Mucosa of stomach (tissue), 1 donor: ENCODE results near the gene LIFR.
A peak's percentile ranks its signal among the peaks of the same experiment; 100 is the strongest.
"Not testable (repeated sequence)": the region's sequence is repeated elsewhere in the genome, so short reads cannot be mapped to it uniquely, and the experiment has no call there.

Experiments used
- H3K27me3 ChIP-seq: one replicate; pipeline ENCODE4 v1.7.0; 2013; ENCODE audit warnings: mild to moderate bottlenecking, low read length; ENCODE audit not compliant: control insufficient read depth, insufficient read depth
- H3K36me3 ChIP-seq: one replicate; pipeline ENCODE4 v1.7.0; 2013; ENCODE audit warnings: low read length; ENCODE audit not compliant: control insufficient read depth, insufficient read depth
- H3K4me1 ChIP-seq: one replicate; pipeline ENCODE4 v1.7.0; 2013; ENCODE audit warnings: mild to moderate bottlenecking, low read length; ENCODE audit not compliant: control insufficient read depth, insufficient read depth
- H3K4me3 ChIP-seq: one replicate; pipeline ENCODE4 v1.7.0; 2013; ENCODE audit warnings: low read length
- H3K9ac ChIP-seq: one replicate; pipeline ENCODE4 v1.7.0; 2013; ENCODE audit warnings: mild to moderate bottlenecking, low read length, moderate library complexity
- H3K9me3 ChIP-seq: one replicate; pipeline ENCODE4 v1.7.0; 2013; ENCODE audit warnings: mild to moderate bottlenecking, low read length, moderate library complexity; ENCODE audit not compliant: control insufficient read depth
- donor health status: Pancreatic carcinoma.

LIFR gene

GRCh38 chr5:38576961-38577684, 20.7 kb upstream of the LIFR start:
- Histone ChIP-seq H3K36me3 (no peaks in the 10 kb centered on the region), H3K4me1 (peaks cover 7% of the 10 kb centered on the region), H3K4me3 (no peak overlapping the region), H3K9me3 (no peaks in the 10 kb centered on the region), H3K9ac (no peak overlapping the region), H3K27me3 (no peaks in the 10 kb centered on the region)

DNA sequence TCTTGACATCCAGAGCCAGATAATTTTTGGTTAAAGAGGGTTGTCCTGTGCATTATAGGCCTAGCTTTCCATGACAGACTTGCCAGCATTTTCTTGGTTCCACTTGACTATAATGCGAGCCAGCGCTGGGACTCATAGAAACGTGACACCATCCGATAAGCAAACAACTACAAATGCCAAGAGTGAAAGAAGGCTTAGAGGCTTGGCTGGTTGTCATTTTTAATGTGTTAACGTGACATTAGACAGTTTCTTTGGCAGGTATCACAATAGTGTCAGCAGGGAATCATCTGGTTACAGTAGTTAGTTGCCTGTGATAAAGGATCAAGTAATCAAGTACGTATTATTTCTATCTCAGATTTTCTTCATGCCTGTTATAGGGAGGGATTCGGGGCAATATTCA, 20.0 kb upstream of the LIFR start:
- Histone ChIP-seq H3K9me3 (no peaks in the 10 kb centered on the region), H3K36me3 (no peaks in the 10 kb centered on the region), H3K9ac (no peak overlapping the region), H3K4me1 (peaks cover 7% of the 10 kb centered on the region), H3K27me3 (no peaks in the 10 kb centered on the region), H3K4me3 (no peak overlapping the region)

DNA sequence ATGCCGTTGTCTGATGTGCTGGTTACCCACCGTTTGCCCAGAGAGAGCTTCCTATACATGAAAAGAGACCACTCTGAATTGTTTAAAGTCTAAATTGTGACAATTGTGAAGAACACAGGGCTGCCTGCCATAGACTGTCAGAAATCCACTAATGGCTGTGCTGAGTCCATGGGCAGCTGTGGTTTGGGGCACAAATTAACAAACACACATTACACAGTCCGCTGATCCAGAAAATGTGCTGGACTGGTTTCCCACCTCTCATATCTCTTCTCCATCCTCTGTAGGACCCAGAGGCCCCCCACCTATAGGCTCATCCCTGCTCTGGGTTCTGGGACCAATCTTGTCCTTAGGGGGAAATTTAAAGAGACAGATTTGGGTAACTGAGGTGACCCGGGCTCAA, 19.0 kb upstream of the LIFR start:
- Histone ChIP-seq H3K4me1 (peaks cover 7% of the 10 kb centered on the region), H3K9me3 (no peaks in the 10 kb centered on the region), H3K36me3 (no peaks in the 10 kb centered on the region), H3K9ac (no peak overlapping the region), H3K27me3 (no peaks in the 10 kb centered on the region), H3K4me3 (no peak overlapping the region)

GRCh38 chr5:38574009-38574408, 17.6 kb upstream of the LIFR start:
- Histone ChIP-seq H3K4me1 (peaks cover 7% of the 10 kb centered on the region), H3K27me3 (no peaks in the 10 kb centered on the region), H3K36me3 (no peaks in the 10 kb centered on the region), H3K9me3 (no peaks in the 10 kb centered on the region), H3K4me3 (no peak overlapping the region), H3K9ac (no peak overlapping the region)

GRCh38 chr5:38573521-38573920, 17.1 kb upstream of the LIFR start:
- H3K27me3 ChIP-seq: no peaks in the 10 kb centered on the region
- H3K9me3 ChIP-seq: no peaks in the 10 kb centered on the region
- H3K36me3 ChIP-seq: no peaks in the 10 kb centered on the region
- no peak overlapping the region for H3K4me3 ChIP-seq
- H3K4me1 ChIP-seq: peaks cover 7% of the 10 kb centered on the region
- no peak overlapping the region for H3K9ac ChIP-seq

GRCh38 chr5:38569180-38569579, 12.7 kb upstream of the LIFR start:
- no peaks in the 10 kb centered on the region for H3K9me3 ChIP-seq
- no peaks in the 10 kb centered on the region for H3K4me1 ChIP-seq
- H3K27me3 ChIP-seq: no peaks in the 10 kb centered on the region
- no peaks in the 10 kb centered on the region for H3K36me3 ChIP-seq
- H3K4me3 ChIP-seq: no peak overlapping the region
- H3K9ac ChIP-seq: no peak overlapping the region

GRCh38 chr5:38567306-38567705, 10.9 kb upstream of the LIFR start:
- not testable (repeated sequence) for H3K27me3 ChIP-seq, H3K4me3 ChIP-seq, H3K36me3 ChIP-seq, H3K9ac ChIP-seq, H3K4me1 ChIP-seq, H3K9me3 ChIP-seq

DNA sequence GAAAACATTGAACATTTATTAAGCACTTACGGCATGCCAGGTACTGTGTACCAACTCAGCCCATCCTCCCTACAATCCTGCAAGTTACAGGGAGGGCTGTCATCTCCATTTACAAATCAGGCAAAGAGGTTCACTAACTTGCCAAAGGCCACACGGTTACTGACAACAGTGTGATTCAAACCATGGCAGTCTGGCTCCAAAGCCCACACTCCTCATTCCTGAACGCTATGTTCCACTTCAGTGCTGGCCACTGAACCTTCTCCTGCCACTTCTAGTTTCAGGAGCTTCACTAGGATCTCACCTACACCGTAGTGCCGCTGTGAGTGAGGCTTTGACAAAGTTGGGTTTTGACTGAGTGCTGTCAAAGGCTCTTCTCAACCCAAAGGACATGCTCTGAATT, 7.2 kb upstream of the LIFR start:
- H3K9me3 ChIP-seq: no peaks in the 10 kb centered on the region
- H3K36me3 ChIP-seq: no peaks in the 10 kb centered on the region
- H3K4me3 ChIP-seq: no peak overlapping the region
- H3K27me3 ChIP-seq: no peaks in the 10 kb centered on the region
- no peaks in the 10 kb centered on the region for H3K4me1 ChIP-seq
- H3K9ac ChIP-seq: no peak overlapping the region

- Histone ChIP-seq H3K27me3 (no peaks in the 10 kb centered on the region), H3K4me3 (no peak overlapping the region), H3K36me3 (no peaks in the 10 kb centered on the region), H3K9ac (no peak overlapping the region), H3K4me1 (no peaks in the 10 kb centered on the region), H3K9me3 (no peaks in the 10 kb centered on the region)
Observed at GRCh38 chr5:38562444-38563210, 6.2 kb upstream of the LIFR start.

GRCh38 chr5:38559428-38559827, 3.0 kb upstream of the LIFR start:
- no peaks in the 10 kb centered on the region for H3K4me1 ChIP-seq
- no peaks in the 10 kb centered on the region for H3K36me3 ChIP-seq
- no peak overlapping the region for H3K9ac ChIP-seq
- no peaks in the 10 kb centered on the region for H3K9me3 ChIP-seq
- no peak overlapping the region for H3K4me3 ChIP-seq
- H3K27me3 ChIP-seq: no peaks in the 10 kb centered on the region

- Histone ChIP-seq H3K9ac (peak overlapping the region; percentile 90), H3K4me3 (peak overlapping the region; percentile 87), H3K9me3 (no peaks in the 10 kb centered on the region), H3K27me3 (no peaks in the 10 kb centered on the region), H3K4me1 (no peaks in the 10 kb centered on the region), H3K36me3 (no peaks in the 10 kb centered on the region)
Observed at GRCh38 chr5:38557792-38558191, 1.3 kb upstream of the LIFR start.

GRCh38 chr5:38557308-38557710, 863 bp upstream of the LIFR start:
- peak overlapping the region; percentile 90 for H3K9ac ChIP-seq
- no peaks in the 10 kb centered on the region for H3K27me3 ChIP-seq
- no peaks in the 10 kb centered on the region for H3K4me1 ChIP-seq
- H3K4me3 ChIP-seq: peak overlapping the region; percentile 87
- H3K9me3 ChIP-seq: no peaks in the 10 kb centered on the region
- H3K36me3 ChIP-seq: no peaks in the 10 kb centered on the region
